Measurements from ENCODE around the gene STAG3. TPM values are rescaled to one million over a fixed set of nuclear protein-coding genes. Genes with fewer than 3 reads are reported as not detected.
"Not testable (repeated sequence)": the region's sequence is repeated elsewhere in the genome, so short reads cannot be mapped to it uniquely, and the experiment has no call there.

Gene STAG3
- polyA plus RNA-seq, 1 experiment, result 0.61 TPM

- H3K4me3 ChIP-seq (ENCODE audit: low read depth, low read length); H3K36me3 ChIP-seq (ENCODE audit: control insufficient read depth, insufficient read depth, low read length); CTCF ChIA-PET; POLR2A ChIA-PET; H3K27me3 ChIP-seq (ENCODE audit: control insufficient read depth, insufficient read depth, low read length); DNase-seq (ENCODE audit: low read depth): not testable (repeated sequence)
These were observed 65.7 kb downstream of the STAG3 start for GRCh38 chr7:100243385-100243784.

GRCh38 chr7:100244988-100245605 is 67.4 kb downstream of the STAG3 start:
- H3K27me3 ChIP-seq (ENCODE audit: control insufficient read depth, insufficient read depth, low read length); POLR2A ChIA-PET; H3K4me3 ChIP-seq (ENCODE audit: low read depth, low read length); DNase-seq (ENCODE audit: low read depth); H3K36me3 ChIP-seq (ENCODE audit: control insufficient read depth, insufficient read depth, low read length): not testable (repeated sequence)
- CTCF ChIA-PET, result interaction anchor here (0.6 kb wide), 1 partner anchor 34 kb away, joined by 3 read pairs; no protein-coding TSS in a partner anchor

- H3K4me3 ChIP-seq (ENCODE audit: low read depth, low read length); H3K36me3 ChIP-seq (ENCODE audit: control insufficient read depth, insufficient read depth, low read length); DNase-seq (ENCODE audit: low read depth); POLR2A ChIA-PET; H3K27me3 ChIP-seq (ENCODE audit: control insufficient read depth, insufficient read depth, low read length); CTCF ChIA-PET: not testable (repeated sequence)
These were observed 68.6 kb downstream of the STAG3 start for GRCh38 chr7:100246121-100246864.

GRCh38 chr7:100246865-100247137 is 69.1 kb downstream of the STAG3 start:
- H3K4me3 ChIP-seq (ENCODE audit: low read depth, low read length); H3K27me3 ChIP-seq (ENCODE audit: control insufficient read depth, insufficient read depth, low read length); DNase-seq (ENCODE audit: low read depth); CTCF ChIA-PET; H3K36me3 ChIP-seq (ENCODE audit: control insufficient read depth, insufficient read depth, low read length); POLR2A ChIA-PET: not testable (repeated sequence)

- DNase-seq (ENCODE audit: low read depth), result no peak
- CTCF ChIA-PET, result no interaction called here
These were observed 69.5 kb downstream of the STAG3 start for GRCh38 chr7:100247152-100247757.

GRCh38 chr7:100248483-100248882 is 70.8 kb downstream of the STAG3 start:
- no peaks in the 10 kb centered on the region for H3K36me3 ChIP-seq (ENCODE audit: control insufficient read depth, insufficient read depth, low read length)
- no peak for DNase-seq (ENCODE audit: low read depth)
- no peak for TF ChIP-seq CTCF (IDR thresholded peaks at IDR 0.05; ENCODE audit: insufficient read depth, low read depth, low read length)
- H3K4me3 ChIP-seq (ENCODE audit: low read depth, low read length), result no peak overlapping the region
- CTCF ChIA-PET, result no interaction called here
- H3K27me3 ChIP-seq (ENCODE audit: control insufficient read depth, insufficient read depth, low read length), result no peaks in the 10 kb centered on the region
- POLR2A ChIA-PET, result no interaction called here

More at GRCh38 chr7:100247152-100247757, 69.5 kb downstream of the STAG3 start:
- H3K27me3 ChIP-seq (ENCODE audit: control insufficient read depth, insufficient read depth, low read length), result no peaks in the 10 kb centered on the region
- H3K36me3 ChIP-seq (ENCODE audit: control insufficient read depth, insufficient read depth, low read length), result no peaks in the 10 kb centered on the region
- no peak overlapping the region for H3K4me3 ChIP-seq (ENCODE audit: low read depth, low read length)
- TF ChIP-seq CTCF (IDR thresholded peaks at IDR 0.05; ENCODE audit: insufficient read depth, low read depth, low read length), result no peak
- POLR2A ChIA-PET, result no interaction called here

GRCh38 chr7:100257017-100257416 is 79.3 kb downstream of the STAG3 start:
- TF ChIP-seq CTCF (IDR thresholded peaks at IDR 0.05; ENCODE audit: insufficient read depth, low read depth, low read length), result no peak
- no peak for DNase-seq (ENCODE audit: low read depth)
- Histone ChIP-seq H3K36me3 (ENCODE audit: control insufficient read depth, insufficient read depth, low read length) (no peaks in the 10 kb centered on the region), H3K27me3 (ENCODE audit: control insufficient read depth, insufficient read depth, low read length) (no peaks in the 10 kb centered on the region), H3K4me3 (ENCODE audit: low read depth, low read length) (no peak overlapping the region)
- CTCF ChIA-PET, result no interaction called here
- POLR2A ChIA-PET, result no interaction called here

GRCh38 chr7:100259984-100260383 is 82.3 kb downstream of the STAG3 start:
- POLR2A ChIA-PET; H3K4me3 ChIP-seq (ENCODE audit: low read depth, low read length); DNase-seq (ENCODE audit: low read depth); H3K36me3 ChIP-seq (ENCODE audit: control insufficient read depth, insufficient read depth, low read length); H3K27me3 ChIP-seq (ENCODE audit: control insufficient read depth, insufficient read depth, low read length); CTCF ChIA-PET: not testable (repeated sequence)

- POLR2A ChIA-PET; DNase-seq (ENCODE audit: low read depth); H3K4me3 ChIP-seq (ENCODE audit: low read depth, low read length); H3K27me3 ChIP-seq (ENCODE audit: control insufficient read depth, insufficient read depth, low read length); H3K36me3 ChIP-seq (ENCODE audit: control insufficient read depth, insufficient read depth, low read length): not testable (repeated sequence)
- CTCF ChIA-PET, result interaction anchor here (0.9 kb wide), 1 partner anchor 9 kb away, joined by 3 read pairs; no protein-coding TSS in a partner anchor
These were observed 85.2 kb downstream of the STAG3 start for GRCh38 chr7:100262896-100263295.
